Fibroblast of lung (primary cell): ENCODE results near the gene GPHN. TPM values are rescaled to one million over a fixed set of nuclear protein-coding genes. Genes with fewer than 3 reads are reported as not detected.

Experiments
- DNase-seq, 2 donors: peaks; one replicate each; pipeline versions ENCODE4 v3.0.0 to v3.0.0-alpha.2; 2010; ENCODE audit warnings: low read depth in 2 of 2
- H2AFZ ChIP-seq: 2 replicates; pipeline ENCODE4 v1.5.1; 2012; ENCODE audit warnings: low read length, control low read depth, inconsistent platforms
- H3K27ac ChIP-seq: 2 replicates; pipeline ENCODE4 v1.5.1; 2011; ENCODE audit warnings: low read length, control low read depth; ENCODE audit not compliant: insufficient read depth
- H3K27me3 ChIP-seq: 2 replicates; pipeline ENCODE4 v1.5.1; 2011; ENCODE audit warnings: mild to moderate bottlenecking, low read length; ENCODE audit not compliant: control insufficient read depth, insufficient read depth
- H3K36me3 ChIP-seq: 2 replicates; pipeline ENCODE4 v1.5.1; 2011; ENCODE audit warnings: low read length; ENCODE audit not compliant: control insufficient read depth, insufficient read depth
- H3K4me1 ChIP-seq: 2 replicates; pipeline ENCODE4 v1.5.1; 2011; ENCODE audit warnings: low read length; ENCODE audit not compliant: control insufficient read depth, insufficient read depth; ENCODE audit errors: extremely low read depth
- H3K4me2 ChIP-seq: 2 replicates; pipeline ENCODE4 v1.5.1; 2011; ENCODE audit warnings: low read length, control low read depth; ENCODE audit not compliant: insufficient read depth; ENCODE audit errors: extremely low read depth
- H3K4me3 ChIP-seq, 4 experiments: fragments of 200-600 bp in 1 of 4; sonication (generic) in 1 of 4; replicated peaks in 1 of 4; 2 replicates each; pipeline ENCODE4 v1.5.1; 2011 to 2016; ENCODE audit warnings: low read length in 4 of 4, low read depth in 3 of 4, mild to moderate bottlenecking in 3 of 4, control low read depth in 2 of 4, inconsistent platforms in 1 of 4, mixed read lengths in 1 of 4; ENCODE audit not compliant: insufficient read depth in 1 of 4; ENCODE audit errors: control extremely low read depth in 1 of 4
- H3K79me2 ChIP-seq: 2 replicates; pipeline ENCODE4 v1.5.1; 2012; ENCODE audit warnings: mild to moderate bottlenecking, low read length, inconsistent platforms; ENCODE audit not compliant: control insufficient read depth, insufficient read depth
- H3K9ac ChIP-seq: 2 replicates; pipeline ENCODE4 v1.5.1; 2011; ENCODE audit warnings: mild to moderate bottlenecking, low read length, control low read depth; ENCODE audit not compliant: insufficient read depth
- H3K9me3 ChIP-seq: 2 replicates; pipeline ENCODE4 v1.5.1; 2012; ENCODE audit warnings: low read depth, low read length; ENCODE audit not compliant: control insufficient read depth, insufficient read depth
- H4K20me1 ChIP-seq: 2 replicates; pipeline ENCODE4 v1.5.1; 2011; ENCODE audit warnings: low read length; ENCODE audit not compliant: control insufficient read depth, insufficient read depth; ENCODE audit errors: extremely low read depth
- CTCF ChIP-seq, 2 donors: IDR thresholded peaks in 1 of 2; conservative IDR thresholded peaks in 1 of 2; 1 replicate in 1 of 2; 2 replicates in 1 of 2; pipeline ENCODE4 v1.5.1; 2011 to 2012; ENCODE audit warnings: low read length in 2 of 2, control low read depth in 1 of 2, inconsistent platforms in 1 of 2, low read depth in 1 of 2, mild to moderate bottlenecking in 1 of 2
- EZH2 ChIP-seq: IDR thresholded peaks from 2 replicates; pipeline ENCODE4 v1.5.1; 2012; ENCODE audit warnings: low read length, control low read depth, mild to moderate bottlenecking; ENCODE audit errors: missing control alignments
- polyA plus RNA-seq, 2 donors: library from polyadenylated mRNA; depleted of rRNA in 1 of 2; stranded (reverse) in 1 of 2; unstranded in 1 of 2; fragments of >200 nt; gene quantifications; 2 replicates each; pipeline ENCODE4 v1.2.1, GENCODE V29; 2011 to 2012; ENCODE audit warnings: missing spikeins in 1 of 2
- total RNA-seq: library from RNA; depleted of rRNA; stranded (reverse); fragments of >200 nt; gene quantifications from 2 replicates; pipeline ENCODE4 v1.2.1, GENCODE V29; 2014

Gene GPHN
- total and polyA plus RNA-seq, 2 donors (not counting 1 experiment from before 2014, with no cell fraction given) = 8.3 to 13.9 TPM

- Histone ChIP-seq H3K27ac (no peak overlapping the region), H3K4me2 (no peak overlapping the region), H3K27me3 (no peaks in the 10 kb centered on the region), H3K4me3 (no peak overlapping the region), H3K36me3 (no peaks in the 10 kb centered on the region), H2AFZ (no peak overlapping the region), H4K20me1 (no peaks in the 10 kb centered on the region), H3K4me1 (no peaks in the 10 kb centered on the region), H3K9ac (no peak overlapping the region), H3K9me3 (no peaks in the 10 kb centered on the region), H3K79me2 (no peaks in the 10 kb centered on the region)
- no peak for DNase-seq
- TF ChIP-seq CTCF (conservative IDR thresholded peaks at IDR 0.05 in 1 of 2, IDR thresholded peaks at IDR 0.05 in 1 of 2; ENCODE audit: low read depth in 1 of 2, low read length in 2 of 2) = no peak
- TF ChIP-seq EZH2 = no peak
Observed at GRCh38 chr14:66735853-66736252, 227.9 kb downstream of the GPHN start.

- H3K4me1 ChIP-seq = no peaks in the 10 kb centered on the region
- no peak overlapping the region for H3K4me3 ChIP-seq
- no peak overlapping the region for H3K27ac ChIP-seq
- H3K4me2 ChIP-seq = no peak overlapping the region
- no peak overlapping the region for H3K9ac ChIP-seq
- no peaks in the 10 kb centered on the region for H4K20me1 ChIP-seq
- TF ChIP-seq CTCF (conservative IDR thresholded peaks at IDR 0.05 in 1 of 2, IDR thresholded peaks at IDR 0.05 in 1 of 2; ENCODE audit: low read depth in 1 of 2, low read length in 2 of 2) = no peak
- H3K27me3 ChIP-seq = no peaks in the 10 kb centered on the region
- H2AFZ ChIP-seq = no peak overlapping the region
- H3K9me3 ChIP-seq = no peaks in the 10 kb centered on the region
- H3K79me2 ChIP-seq = no peaks in the 10 kb centered on the region
- no peak for DNase-seq
- H3K36me3 ChIP-seq = no peaks in the 10 kb centered on the region
Observed at GRCh38 chr14:66739826-66740225, 231.9 kb downstream of the GPHN start.

GRCh38 chr14:66745078-66745477 is 237.1 kb downstream of the GPHN start:
- Histone ChIP-seq H3K4me3 (no peak overlapping the region), H3K79me2 (no peaks in the 10 kb centered on the region), H3K36me3 (no peaks in the 10 kb centered on the region), H3K4me1 (no peaks in the 10 kb centered on the region), H3K4me2 (no peak overlapping the region), H3K27me3 (no peaks in the 10 kb centered on the region), H2AFZ (no peak overlapping the region), H3K27ac (no peak overlapping the region), H4K20me1 (no peaks in the 10 kb centered on the region), H3K9ac (no peak overlapping the region), H3K9me3 (no peaks in the 10 kb centered on the region)
- no peak for DNase-seq
- TF ChIP-seq CTCF (conservative IDR thresholded peaks at IDR 0.05 in 1 of 2, IDR thresholded peaks at IDR 0.05 in 1 of 2; ENCODE audit: low read depth in 1 of 2, low read length in 2 of 2) (no peak), EZH2 (no peak)
